GM21529 (cell line): ENCODE data around the gene DCANP1.
"Not testable (repeated sequence)": the region's sequence is repeated elsewhere in the genome, so short reads cannot be mapped to it uniquely, and the experiment has no call there.

Source experiments
- ATAC-seq: cut with Tn5 transposase; IDR thresholded peaks from one replicate; pipeline ENCODE4 v1.9.1; 2021; ENCODE audit not compliant: unreplicated experiment

The DCANP1 gene, protein sequence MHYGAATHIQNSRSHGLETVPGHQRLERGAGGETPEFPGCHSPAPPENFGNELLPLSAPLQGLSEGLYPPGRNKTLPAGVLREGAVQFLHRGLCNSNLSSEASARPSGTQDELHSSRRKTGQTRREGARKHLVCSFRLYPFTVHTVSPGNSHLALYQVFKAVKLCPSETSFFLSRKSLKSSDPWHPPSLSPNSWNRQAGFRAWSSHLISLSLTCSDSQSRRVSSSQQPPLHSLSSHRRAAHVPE

DNA sequence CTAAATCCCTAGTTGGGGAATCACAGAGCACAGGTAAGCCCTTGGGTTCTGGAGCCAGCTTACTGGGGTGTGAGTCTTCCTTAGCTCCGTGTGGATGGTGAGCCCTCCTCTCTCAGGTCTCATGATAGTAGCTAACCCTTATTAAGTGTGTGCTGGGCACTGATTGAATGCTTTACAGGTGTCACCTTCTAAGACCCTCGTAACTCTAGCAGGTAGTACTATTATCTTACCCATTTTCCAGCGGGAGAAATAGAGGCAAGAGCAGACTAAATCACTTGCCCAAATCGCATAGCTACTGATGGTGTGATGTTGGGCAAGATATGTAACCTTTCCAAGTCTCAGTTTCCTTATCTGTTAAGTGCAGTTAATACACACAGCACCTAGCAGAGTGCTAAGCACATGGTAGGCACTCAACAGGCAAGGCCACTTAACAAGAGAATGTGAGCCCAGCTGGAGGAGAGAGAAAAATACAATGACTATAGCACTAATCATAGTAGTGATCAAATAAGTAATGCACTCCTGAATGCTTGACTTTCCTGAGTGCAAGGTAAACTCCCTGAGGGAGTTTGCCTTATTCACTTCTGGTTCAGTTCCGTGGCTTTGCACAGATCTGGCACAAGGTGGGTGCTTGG is at the start of gene DCANP1:
TSS of gene DCANP1 (minus strand) at position 51 of the 632 bp plus-strand sequence. CDS start 240 bp downstream, outside the sequence.
- ATAC-seq: no peak

DNA sequence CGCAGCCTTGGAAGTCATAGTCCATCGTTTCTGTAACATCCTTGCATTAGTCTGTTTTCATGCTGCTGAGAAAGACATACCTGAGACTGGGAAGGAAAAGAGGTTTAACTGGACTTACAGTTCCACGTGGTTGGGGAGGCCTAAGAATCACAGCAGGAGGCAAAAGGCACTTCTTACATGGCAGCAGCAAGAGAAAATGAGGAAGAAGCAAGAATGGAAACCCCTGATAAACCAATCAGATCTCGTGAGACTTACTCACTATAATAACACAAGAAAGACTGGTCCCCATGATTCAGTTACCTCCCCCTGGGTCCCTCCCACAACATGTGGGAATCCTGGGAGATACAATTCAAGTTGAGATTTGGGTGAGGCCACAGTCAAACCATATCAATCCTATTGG is 48.4 kb upstream of the DCANP1 start:
- not testable (repeated sequence) for ATAC-seq

DNA sequence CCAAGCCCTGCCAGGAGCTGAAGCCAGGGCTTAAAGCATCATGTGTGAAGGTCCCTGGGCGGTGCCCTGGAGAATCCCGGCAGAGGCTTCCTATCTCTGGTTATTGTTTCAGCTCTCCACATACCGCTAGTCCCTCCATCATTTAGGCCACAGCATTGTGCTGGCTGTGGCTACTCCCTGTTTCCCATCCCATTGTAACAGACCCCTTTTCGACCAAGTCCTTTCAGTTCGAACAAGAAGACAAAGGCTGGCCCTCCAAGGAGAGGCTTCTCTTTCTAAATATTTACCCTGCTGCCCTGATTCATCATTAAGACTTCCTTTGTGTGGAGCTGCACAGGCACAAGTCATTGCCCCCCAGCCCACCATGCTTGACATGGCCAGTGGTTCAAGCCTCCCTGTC is 47.0 kb upstream of the DCANP1 start:
- ATAC-seq: no peak

DNA sequence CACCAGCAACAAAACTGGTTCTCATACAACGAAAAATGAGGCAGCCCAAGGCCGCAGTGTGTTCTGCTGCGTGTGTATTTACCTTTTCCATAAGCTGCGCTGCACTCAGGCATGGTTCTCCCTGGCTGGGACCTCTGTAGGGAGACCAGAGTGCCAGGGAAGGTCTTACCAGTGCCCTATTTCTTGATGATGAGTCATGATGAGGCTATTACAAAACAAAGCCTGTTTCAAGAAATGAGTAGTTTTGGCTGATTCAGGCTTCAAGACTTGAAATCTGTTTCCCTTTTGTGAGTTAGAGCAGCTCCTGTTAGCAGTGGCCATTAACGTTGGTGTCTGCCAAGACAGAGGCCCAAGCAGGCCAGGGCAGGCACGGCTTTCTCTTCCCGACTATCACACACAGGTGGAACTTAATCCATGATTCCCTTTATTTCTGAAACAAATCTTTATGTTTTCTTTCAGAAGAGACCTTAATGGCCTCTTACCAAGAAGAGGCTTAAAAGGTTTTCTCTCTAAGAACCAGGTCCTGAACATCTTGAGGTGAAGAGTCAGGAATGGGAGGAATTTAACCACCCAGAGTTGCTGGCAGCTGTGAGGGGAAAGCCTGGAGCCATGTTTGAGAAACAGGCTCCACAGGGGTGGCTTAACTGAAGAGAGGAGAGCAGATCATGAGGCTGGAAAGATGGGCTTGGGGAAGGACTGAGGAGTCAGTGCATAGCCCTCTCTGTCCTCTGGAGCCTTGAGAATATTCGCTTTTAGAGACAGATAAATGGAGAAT is 46.4 kb upstream of the DCANP1 start:
- no peak for ATAC-seq

DNA sequence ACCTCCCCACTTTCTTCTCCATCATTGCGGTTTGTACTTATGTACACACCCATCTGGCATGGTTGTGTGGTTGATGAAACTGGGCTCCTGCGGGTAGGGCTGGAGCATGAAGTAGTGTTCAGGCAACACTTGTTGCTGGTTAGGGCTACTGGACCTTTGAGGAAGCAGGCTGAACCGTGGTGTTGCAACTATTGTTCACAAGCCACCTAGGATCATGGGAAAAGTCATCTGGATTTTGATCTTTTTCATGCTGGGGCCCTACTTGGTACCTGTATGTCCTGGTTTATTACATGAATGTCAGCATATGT is 45.1 kb upstream of the DCANP1 start:
- ATAC-seq: no peak

DNA sequence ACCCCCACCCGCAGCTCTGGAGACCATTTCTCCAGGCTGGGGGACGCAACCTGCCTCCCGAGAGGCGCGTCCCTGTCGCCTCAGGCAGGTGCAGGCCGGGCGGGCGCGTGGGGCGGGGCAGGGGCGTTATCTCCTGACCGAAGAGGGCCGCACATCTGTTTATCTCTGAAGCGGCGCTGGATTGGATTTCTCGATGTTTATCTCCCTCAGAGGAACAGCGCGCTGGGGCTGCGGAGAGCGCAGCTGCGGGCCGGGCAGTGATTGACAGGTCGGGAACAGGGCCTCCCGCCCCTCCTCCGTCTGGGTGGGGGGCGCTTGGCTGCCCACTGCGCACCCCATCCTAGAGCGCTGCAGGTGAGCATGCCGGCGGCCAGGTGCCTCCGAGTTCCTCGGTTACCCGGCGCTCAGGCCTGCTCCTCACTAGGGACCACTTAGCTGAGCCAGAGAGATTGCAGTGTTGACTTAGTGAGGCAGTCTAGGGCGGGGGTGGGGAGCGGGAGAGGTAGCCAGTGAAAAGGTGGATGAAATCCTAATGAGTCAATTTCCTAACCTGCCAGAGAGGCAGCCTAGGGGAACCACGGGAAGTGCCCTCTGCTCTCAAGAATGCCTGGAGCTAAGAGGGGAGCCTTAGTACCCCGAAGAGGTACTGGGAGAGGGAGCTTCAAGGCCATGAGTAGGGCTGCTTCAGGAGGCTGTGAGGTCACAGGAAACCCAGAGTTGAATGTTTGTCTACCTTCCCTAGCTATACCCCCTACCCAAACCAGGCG is 44.6 kb upstream of the DCANP1 start:
- no peak for ATAC-seq

DNA sequence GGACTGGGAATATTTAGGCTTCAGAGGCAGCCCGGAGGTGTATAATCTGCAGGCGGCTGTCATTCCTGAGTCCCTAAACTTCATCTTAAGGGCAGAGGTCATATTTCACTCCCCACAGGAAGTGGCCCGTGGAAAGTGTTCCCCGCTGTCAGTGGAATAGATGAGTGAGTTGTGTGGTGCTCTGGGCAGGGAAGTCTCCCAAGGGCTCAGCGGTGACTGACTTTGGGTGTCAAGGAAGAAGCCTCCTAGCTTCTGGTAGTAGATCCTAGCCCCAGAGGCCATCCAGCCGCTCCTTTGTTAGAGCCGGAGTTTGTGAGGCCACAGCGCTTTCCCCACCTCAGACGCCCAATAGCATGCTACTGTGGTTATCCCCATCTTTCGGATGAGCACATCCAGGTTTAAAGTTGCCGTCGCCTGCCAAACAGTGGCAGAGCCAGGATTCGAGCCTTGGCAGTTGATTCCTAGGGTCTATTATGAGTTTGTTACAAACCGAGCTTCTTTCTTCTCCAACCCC is 43.9 kb upstream of the DCANP1 start:
- ATAC-seq: no peak

DNA sequence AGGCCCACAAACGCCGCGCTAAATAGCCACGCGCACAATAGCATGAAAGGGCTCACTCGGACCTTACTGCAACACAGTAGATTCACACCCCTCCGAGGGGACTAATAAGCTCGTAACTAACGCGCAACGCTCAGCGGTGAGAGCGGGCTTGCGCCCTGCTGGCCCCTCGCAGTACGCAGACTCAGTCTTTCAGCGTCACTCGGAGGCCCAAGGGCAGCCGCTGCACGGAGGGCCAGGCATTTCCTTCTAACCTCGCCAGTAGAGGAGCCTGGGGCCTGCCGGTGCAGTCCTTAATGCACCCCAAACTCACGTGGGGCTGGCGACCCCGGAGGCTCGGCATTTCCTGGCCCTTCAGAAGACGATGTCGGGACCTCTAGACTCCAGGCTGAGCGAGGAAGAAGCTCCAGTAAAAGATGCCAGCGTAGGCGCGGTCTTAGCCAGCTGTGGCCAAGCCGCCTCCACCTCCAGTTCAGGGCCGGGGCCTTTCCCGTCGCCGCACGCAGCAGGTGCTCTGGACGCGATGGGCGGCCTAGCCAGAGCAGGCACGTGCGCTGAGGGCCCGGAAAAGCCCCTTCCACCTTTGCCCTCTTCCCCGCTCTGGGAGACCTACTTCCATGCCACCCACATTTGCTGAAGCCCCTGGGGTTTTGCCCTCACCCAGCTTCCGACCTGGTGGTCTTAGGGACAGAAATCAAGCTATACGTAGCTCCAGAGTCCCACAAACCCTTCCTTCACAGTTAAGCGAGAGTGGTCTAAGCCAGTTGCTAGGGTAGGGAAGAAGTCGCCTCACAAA is 43.3 kb upstream of the DCANP1 start:
- no peak for ATAC-seq

DNA sequence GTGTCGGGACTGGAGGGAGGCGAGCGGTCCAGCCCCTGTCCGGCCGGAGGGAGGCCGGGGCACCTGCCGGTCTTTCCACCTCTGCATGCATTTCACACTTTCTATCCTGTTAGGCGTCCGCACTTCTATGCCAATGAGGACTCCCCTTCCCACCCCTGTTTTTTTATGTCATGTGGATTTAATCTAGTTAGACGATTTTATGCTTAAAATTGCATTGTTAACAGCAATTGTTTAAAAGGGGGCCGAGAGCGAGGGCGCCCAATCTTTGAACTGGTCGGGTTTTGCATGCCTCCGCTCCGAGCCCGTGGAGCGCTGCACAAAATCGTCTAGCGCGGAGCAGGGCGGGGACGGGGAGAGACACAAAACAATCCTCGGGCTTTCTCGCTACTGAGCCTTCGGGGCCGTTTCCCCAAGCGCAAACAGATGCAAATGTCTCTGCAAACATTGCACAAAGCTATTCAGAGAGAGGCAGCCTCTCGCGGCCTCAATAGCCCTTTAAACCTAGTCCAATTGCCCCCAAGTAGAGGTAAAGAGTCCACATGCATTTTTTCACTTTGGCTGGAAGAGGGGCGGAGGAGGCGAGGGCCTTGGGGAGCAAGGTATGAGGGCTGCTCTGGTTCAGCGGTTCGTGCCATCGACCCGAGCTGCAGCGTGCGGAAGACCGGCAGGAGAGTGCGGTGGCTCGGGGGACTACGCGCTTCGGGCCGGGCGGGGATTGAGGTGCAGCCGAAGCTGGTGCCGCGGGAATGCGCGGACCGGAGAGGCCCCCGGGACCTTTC is 42.5 kb upstream of the DCANP1 start:
- ATAC-seq: no peak

DNA sequence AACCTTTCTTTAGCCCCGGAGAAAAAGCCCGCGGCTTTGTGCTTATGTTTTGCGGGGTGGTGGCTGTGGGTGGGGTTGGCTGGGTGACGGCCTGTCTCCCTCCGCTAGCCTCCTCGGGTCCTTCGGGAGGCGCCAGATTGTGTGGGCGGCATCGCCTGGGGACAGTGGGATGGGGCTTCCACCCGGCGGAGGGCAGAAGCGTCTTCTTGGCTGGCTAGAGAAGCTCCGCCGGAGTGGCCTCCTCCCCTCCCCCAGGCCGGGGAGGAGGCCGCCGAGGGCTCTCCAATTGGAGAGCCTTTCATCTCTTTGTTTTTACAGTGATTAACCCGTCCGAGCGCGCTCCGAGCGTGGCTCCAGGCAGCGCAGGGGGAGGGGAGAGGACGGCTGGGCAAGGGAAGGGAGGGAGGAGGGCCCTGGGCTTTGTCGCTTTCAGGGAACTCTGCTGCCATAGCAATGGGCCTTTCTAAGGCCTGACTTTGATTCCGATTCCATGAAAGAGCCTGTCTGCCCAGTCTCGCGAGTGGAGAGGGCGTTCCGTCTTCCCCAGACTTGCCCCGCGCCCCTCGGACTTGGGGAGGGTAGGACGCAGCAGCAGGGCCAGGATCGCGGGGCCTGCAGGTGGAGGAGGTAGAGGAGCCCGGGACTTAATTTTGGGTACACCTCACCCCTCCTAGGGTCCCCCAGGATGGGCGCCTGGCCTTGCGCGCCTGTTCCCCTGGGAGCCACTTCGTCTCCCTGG is 41.7 kb upstream of the DCANP1 start:
- no peak for ATAC-seq

DNA sequence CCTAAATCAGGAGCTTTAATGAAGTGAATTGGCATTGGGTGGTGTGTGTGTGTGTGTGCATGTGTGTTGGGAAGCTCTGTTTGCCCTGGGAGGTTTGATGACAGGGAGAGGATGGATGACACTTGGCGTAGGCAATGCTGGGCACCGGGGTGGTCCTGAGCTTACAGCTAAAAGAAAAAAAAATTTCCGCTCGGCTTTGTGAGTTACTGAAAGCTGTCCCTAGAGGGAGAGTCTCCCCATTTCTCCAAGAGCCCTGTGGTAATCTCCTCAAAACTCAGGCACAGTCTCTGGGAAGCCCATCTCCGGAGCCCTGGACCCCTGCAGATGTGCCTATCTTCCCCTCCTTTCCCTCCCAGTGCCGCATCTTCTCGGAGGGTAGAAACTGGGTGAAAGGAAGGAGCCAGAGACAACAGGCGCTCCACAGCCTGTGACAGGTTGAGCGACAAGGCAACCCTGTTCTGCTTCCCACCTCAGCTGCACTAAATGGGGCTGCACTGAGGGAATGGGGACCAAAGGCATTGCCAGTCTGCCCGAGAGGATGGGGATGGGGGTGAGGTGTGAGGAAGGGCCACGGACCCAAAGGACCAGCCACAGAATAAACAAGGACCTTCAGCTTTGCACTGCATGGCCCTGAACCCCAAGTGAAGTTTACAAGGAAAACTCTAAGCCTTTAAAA is 40.8 kb upstream of the DCANP1 start:
- ATAC-seq: no peak

DNA sequence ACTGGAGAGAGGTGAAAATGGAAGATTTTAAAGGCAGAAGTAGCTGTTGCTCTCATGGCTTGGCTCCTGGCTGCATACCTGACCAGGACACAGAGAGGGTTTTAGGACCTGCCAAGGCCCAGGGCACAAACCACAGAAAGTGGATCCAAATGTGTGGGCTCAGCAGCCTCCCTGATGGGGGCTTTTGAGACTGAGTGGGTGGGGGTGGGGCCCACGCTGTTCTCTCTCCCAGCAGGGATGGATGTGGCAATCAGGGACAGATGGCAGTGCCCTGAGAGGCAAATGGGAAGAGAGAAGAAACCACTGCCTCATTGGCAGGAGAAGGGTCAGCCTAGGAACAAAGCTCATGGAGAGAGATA is 39.9 kb upstream of the DCANP1 start:
- ATAC-seq: no peak

DNA sequence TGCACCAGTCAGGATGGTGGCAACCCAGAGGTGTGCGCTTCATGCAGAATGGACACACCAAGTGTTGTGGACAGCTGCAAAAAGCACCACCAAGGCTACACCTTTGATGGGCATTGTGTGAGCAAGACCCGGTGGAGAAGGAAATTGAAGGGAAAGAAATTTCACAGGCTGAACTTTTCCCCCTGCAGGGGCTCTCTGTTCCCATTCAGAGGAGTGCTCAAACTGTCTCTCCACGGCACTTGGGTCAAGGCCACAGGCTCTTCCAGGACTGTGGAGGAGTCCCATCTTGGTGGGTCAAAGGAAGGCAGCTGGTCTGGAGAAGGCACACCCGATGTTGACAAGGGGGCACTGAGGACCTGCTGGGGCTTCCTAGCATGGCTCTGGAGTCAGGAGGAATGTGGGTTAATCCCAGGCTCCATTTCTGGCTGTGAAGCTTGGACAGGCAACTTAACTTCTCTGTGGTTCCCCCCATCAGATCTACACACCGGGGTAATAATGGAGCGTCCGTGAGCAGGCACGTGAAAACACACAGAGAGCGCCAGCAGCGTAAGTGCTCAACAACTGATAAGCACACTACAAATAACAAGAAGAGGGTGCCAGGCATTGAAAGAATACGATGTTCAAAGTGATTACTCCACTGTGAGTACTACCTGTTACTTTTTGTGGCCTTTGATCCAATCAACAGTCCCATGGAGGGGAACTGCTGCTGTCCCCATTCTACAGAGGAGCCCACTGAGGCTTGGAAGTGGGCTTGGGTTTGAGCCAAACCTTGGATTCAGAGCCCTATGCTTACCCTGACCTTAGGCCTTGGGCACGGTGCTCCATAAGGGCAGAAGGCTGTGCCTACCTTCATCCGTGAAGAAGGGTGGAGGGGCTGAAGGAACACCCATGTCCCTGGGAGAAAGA is 39.2 kb upstream of the DCANP1 start:
- ATAC-seq: no peak

DNA sequence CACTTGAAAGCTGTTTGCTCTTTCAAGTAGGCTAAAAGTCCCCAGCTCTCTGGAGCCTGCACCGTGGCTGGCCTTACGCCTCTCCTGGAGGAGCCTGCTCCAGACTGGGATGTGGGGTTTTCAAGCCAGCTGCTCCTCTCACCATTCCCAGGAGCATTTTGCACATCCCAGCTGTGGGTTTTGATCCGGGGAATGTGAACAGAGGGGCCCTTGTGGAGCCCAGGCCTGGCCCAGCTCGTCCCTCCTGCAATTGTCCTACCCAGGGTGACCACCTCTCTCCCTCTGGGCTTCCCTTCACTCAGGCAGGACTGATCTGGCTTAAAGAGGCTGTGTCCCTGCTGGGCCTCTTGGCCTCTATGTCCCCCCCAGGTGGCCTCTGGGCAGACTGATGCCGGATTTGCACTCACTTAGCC is 37.5 kb upstream of the DCANP1 start:
- no peak for ATAC-seq

DNA sequence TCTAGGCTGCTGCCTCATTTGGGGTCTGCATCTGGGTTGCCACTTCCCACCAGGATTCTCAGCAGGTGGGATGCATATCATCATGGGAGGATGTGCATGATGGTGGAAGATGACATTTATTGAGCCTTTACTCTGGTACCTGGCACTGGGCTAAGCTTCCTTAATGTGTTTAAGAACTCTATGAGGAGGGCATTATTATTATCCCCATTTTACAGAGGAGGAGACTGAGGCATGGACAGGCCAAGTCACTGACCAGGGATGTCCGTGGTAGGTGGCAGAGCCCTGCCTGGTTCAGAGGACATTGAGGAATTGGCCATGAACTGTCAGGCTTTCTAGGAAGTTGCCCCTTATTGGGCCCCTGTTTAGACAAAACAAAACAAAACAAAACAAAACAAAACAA is 36.1 kb upstream of the DCANP1 start:
- ATAC-seq: no peak

DNA sequence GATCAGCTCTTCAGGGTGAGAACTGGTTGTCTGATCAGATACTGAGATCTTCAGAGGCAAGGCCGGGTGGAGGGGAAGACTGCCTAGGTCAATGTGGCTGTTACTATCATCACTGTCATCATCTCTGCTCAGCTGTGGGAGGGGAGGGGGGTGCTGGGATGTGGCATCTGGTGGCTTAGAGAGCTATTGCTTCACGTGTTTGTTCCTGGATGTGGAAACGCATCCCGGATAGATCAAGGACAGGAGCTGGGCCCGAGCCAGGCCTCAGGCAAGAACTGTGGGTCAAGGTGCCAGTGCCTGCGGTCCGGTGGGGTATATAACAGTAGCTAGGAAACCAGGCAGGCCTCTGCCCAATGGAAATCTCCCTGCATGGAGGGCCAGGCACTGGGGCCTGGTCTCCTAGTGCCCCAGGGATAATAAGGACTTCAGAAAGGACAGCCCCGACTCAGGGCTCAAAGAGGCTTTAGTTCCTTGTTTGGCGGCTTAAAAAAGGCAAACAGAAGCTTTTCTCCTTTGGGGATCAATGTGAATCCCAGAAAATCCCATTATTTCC is 35.3 kb upstream of the DCANP1 start:
- ATAC-seq: no peak

DNA sequence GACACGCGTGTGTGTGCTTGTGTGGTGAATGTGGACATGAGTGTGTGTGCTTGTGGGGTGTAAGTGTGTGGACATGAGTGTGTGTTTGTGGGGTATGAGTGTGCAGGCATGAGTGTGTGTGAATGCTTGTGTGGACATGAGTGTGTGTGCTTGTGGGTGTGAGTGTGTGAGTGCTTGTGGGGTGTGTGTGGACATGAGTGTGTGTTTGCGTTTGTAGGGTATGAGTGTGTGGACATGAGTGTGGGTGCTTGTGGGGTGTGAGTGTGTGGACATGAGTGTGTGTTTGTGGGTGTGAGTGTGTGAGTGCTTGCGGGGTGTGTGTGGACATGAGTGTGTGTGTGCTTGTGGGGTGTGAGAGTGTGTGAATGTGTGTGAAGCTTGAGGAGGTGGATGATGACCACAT is 34.8 kb upstream of the DCANP1 start:
- ATAC-seq: no peak
